Tibial nerve (tissue), 4 donors: ENCODE measurements around the gene EFR3B. TPM values are rescaled to one million over a fixed set of nuclear protein-coding genes. Genes with fewer than 3 reads are reported as not detected.

Experiments
- DNase-seq, 2 donors: peaks; one replicate each; pipeline ENCODE4 v3.0.0-alpha.2; 2019; ENCODE audit warnings: low spot score in 2 of 2
- H3K27ac ChIP-seq, 4 donors: fragments of 200-600 bp; sonication (generic) in 3 of 4; one replicate each; pipeline ENCODE4 v1.5.1; 2017 to 2019; ENCODE audit warnings: mild to moderate bottlenecking in 1 of 4
- H3K27me3 ChIP-seq, 2 donors: fragments of 200-600 bp; sonication (generic) in 1 of 2; one replicate each; pipeline versions ENCODE4 v1.5.1 to v1.6.0; 2017 to 2019
- H3K36me3 ChIP-seq, 3 donors: fragments of 200-600 bp; sonication (generic); one replicate each; pipeline ENCODE4 v1.5.1; 2018 to 2019
- H3K4me1 ChIP-seq, 4 donors: fragments of 200-600 bp; sonication (generic) in 3 of 4; one replicate each; pipeline ENCODE4 v1.5.1; 2017 to 2019
- H3K4me3 ChIP-seq, 4 donors: fragments of 200-600 bp; sonication (generic) in 3 of 4; one replicate each; pipeline ENCODE4 v1.5.1; 2017 to 2019; ENCODE audit warnings: mild to moderate bottlenecking in 1 of 4, moderate library complexity in 1 of 4
- H3K9me3 ChIP-seq, 4 donors: fragments of 200-600 bp; sonication (generic) in 3 of 4; one replicate each; pipeline ENCODE4 v1.5.1; 2017 to 2019
- EP300 ChIP-seq, 2 donors: sonication (generic); formaldehyde crosslinking; IDR thresholded peaks; one replicate each; pipeline ENCODE4 v1.6.1; 2017; ENCODE audit warnings: antibody characterized with exemption in 2 of 2, mild to moderate bottlenecking in 1 of 2
- POLR2A ChIP-seq, 2 donors: fragments of 450-650 bp; IDR thresholded peaks; one replicate each; pipeline ENCODE4 v1.6.1; 2017; ENCODE audit warnings: antibody characterized with exemption in 2 of 2, mild to moderate bottlenecking in 2 of 2, moderate library complexity in 2 of 2
- WGBS, 2 donors: methylation state at CpG; one replicate each; pipeline ENCODE4 v1.1.5; 2018; 5-methylcytosine and 5-hydroxymethylcytosine counted together
- total RNA-seq, 4 donors: library from RNA; depleted of rRNA; stranded (reverse); fragments of >200 nt; gene quantifications; one replicate each; pipeline ENCODE4 v1.1.0, GENCODE V29; 2016
- TF ChIP-seq, protein P1 (sequence below), 5 experiments: fragments of 200-600 bp in 3 of 5; fragments of 450-650 bp in 2 of 5; sonication (generic) in 3 of 5; IDR thresholded peaks; one replicate each; pipeline ENCODE4 v1.5.1; 2016 to 2019; ENCODE audit warnings: antibody characterized with exemption in 5 of 5, mild to moderate bottlenecking in 3 of 5, moderate library complexity in 2 of 5

EFR3B gene
- total RNA-seq, 4 donors from 2014 or later, result 5.4 to 7.1 (median 5.7) TPM

DNA sequence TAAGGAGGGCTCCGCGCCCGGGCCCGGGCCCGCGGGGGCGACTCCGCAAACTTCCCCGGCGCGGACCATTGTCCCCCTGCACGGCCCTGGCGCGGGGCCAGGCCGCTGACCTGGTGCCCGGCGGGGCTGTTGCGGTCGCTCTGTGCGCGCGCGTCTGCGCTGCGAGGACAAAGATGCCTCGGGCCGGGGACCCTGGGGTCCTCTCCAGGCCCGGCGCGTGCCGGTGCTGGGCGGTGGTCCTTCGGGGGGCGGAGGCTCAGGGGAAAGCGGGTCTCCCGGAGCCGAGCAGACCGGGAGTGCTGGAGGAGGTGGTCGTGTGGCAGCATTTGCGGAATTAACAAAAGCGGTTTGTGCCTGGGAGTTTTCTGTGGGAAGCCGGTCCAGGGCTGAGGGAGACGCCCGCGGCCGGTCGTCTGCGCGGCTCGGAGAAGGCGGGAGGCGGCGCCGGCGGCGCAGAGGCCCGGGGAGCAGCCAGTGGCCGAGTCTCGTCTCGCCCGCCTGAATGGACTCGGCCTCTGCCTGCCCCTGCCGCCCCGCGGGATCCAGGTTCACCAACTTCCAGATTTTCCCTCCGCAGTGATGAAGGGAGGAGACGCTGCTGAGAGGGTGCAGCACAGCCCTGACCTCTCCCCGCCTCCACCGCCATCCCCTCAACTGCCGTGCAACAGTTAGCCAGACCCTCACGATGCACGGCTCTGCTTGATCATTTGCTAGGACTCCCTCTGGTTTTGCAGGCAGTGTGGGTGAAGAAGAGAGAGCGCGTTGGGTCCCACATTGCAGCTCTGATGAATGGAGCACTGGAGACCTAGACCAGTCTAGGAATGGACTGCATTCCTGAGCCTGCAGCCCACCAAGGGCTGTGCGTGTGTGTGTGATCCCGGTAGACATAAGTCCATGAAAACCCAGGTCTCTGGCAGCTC, 705 bp downstream of the EFR3B start:
- no peak for DNase-seq
- Histone ChIP-seq H3K4me3 (peak overlapping the region; percentile 74 to 92 (median 86)), H3K9me3 (no peaks in the 10 kb centered on the region), H3K4me1 (peaks cover 0 to 23% (median 12%) of the 10 kb centered on the region in 4 donors), H3K36me3 (no peaks in the 10 kb centered on the region), H3K27me3 (no peaks in the 10 kb centered on the region), H3K27ac (peak overlapping the region; percentile 52 to 89 (median 76))
- TF ChIP-seq, protein P1, sequence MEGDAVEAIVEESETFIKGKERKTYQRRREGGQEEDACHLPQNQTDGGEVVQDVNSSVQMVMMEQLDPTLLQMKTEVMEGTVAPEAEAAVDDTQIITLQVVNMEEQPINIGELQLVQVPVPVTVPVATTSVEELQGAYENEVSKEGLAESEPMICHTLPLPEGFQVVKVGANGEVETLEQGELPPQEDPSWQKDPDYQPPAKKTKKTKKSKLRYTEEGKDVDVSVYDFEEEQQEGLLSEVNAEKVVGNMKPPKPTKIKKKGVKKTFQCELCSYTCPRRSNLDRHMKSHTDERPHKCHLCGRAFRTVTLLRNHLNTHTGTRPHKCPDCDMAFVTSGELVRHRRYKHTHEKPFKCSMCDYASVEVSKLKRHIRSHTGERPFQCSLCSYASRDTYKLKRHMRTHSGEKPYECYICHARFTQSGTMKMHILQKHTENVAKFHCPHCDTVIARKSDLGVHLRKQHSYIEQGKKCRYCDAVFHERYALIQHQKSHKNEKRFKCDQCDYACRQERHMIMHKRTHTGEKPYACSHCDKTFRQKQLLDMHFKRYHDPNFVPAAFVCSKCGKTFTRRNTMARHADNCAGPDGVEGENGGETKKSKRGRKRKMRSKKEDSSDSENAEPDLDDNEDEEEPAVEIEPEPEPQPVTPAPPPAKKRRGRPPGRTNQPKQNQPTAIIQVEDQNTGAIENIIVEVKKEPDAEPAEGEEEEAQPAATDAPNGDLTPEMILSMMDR (IDR thresholded peaks at IDR 0.05), result no peak
- TF ChIP-seq EP300 (IDR thresholded peaks at IDR 0.05) (no peak), POLR2A (IDR thresholded peaks at IDR 0.05) (peak in 1 of 2 donors; percentile 9)
- WGBS, 2 donors, result 1% methylated on average over 40 to 44 of the region's 76 CpGs

DNA sequence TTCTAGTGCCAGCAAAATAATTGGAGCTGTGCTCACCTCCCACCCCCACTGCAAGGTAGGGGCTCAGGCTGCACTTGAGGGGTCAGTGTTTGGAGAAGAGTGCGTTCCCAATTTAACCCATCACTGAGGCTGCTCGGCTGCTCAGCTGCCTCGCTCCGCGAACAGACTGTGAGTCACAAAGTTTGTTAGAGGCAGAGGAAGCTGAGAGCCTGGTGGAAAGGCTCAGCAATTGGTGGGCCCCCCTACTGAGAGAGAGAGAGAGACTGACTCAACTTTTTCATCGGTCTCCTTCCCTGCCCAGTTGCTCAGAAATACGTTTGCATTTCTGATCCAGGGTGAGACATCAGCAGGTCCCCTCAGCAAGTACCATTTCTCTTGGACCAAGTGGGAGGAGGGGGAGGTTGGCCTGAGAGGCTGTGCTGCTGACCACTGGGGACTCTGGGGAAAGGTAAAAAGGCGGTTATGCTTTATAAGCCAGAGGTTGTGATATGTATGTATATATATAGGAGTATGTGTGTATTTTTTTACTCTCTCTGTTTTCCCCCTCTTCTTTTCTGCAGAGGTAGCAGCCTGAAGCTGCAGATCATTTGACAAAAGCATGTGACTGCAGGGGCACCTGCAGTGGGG, 1.5 kb downstream of the EFR3B start:
- no peaks in the 10 kb centered on the region for H3K36me3 ChIP-seq
- peaks cover 0 to 23% (median 12%) of the 10 kb centered on the region in 4 donors for H3K4me1 ChIP-seq
- no peaks in the 10 kb centered on the region for H3K9me3 ChIP-seq
- DNase-seq, result no peak
- WGBS, 2 donors, result 37 to 42% methylated on average over 8 of the region's 8 CpGs
- H3K27me3 ChIP-seq, result no peaks in the 10 kb centered on the region
- H3K27ac ChIP-seq, result peak overlapping the region in 2 of 4 donors; percentile 81 to 89
- peak overlapping the region; percentile 74 to 92 (median 86) for H3K4me3 ChIP-seq
- TF ChIP-seq POLR2A (IDR thresholded peaks at IDR 0.05) (no peak), EP300 (IDR thresholded peaks at IDR 0.05) (no peak)
- TF ChIP-seq, protein P1 (IDR thresholded peaks at IDR 0.05), result no peak

DNA sequence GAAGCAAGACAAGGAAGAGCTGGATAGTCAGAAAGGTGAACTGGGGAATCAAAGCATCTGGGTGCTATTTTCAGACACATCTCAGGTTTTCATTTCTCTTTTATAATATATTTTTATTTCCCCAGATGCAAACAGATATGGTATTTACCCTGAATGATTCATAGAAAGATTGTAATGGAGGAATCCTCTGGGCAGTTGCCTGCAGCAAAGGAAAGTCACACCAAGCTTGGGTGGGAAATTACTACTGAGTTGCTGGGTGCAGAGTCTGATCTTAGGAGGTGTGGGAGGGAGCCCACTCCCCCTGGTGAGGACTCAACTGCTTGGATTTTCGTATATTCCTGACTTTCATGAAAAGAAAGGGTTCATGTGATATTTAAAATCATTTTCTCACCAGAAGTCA, 2.1 kb downstream of the EFR3B start:
- no peak for DNase-seq
- H3K9me3 ChIP-seq, result no peaks in the 10 kb centered on the region
- peaks cover 0 to 23% (median 12%) of the 10 kb centered on the region in 4 donors for H3K4me1 ChIP-seq
- no peak overlapping the region for H3K27ac ChIP-seq
- WGBS, 2 donors, result 76 to 88% methylated on average over 1 of the region's 1 CpG
- no peaks in the 10 kb centered on the region for H3K27me3 ChIP-seq
- TF ChIP-seq EP300 (IDR thresholded peaks at IDR 0.05) (no peak), POLR2A (IDR thresholded peaks at IDR 0.05) (no peak)
- TF ChIP-seq, protein P1 (IDR thresholded peaks at IDR 0.05), result no peak
- no peak overlapping the region for H3K4me3 ChIP-seq
- no peaks in the 10 kb centered on the region for H3K36me3 ChIP-seq

GRCh38 chr2:25044990-25045389, 3.1 kb downstream of the EFR3B start:
- no peaks in the 10 kb centered on the region for H3K36me3 ChIP-seq
- no peaks in the 10 kb centered on the region for H3K9me3 ChIP-seq
- TF ChIP-seq EP300 (IDR thresholded peaks at IDR 0.05) (no peak), POLR2A (IDR thresholded peaks at IDR 0.05) (no peak)
- TF ChIP-seq, protein P1 (IDR thresholded peaks at IDR 0.05), result no peak
- H3K27me3 ChIP-seq, result no peaks in the 10 kb centered on the region
- no peak overlapping the region for H3K27ac ChIP-seq
- no peak for DNase-seq
- H3K4me3 ChIP-seq, result no peak overlapping the region
- peaks cover 0 to 23% (median 12%) of the 10 kb centered on the region in 4 donors for H3K4me1 ChIP-seq
- 64 to 69% methylated on average over 6 of the region's 6 CpGs for WGBS, 2 donors

- H3K27me3 ChIP-seq, result no peaks in the 10 kb centered on the region
- TF ChIP-seq, protein P1 (IDR thresholded peaks at IDR 0.05), result no peak
- TF ChIP-seq POLR2A (IDR thresholded peaks at IDR 0.05) (no peak), EP300 (IDR thresholded peaks at IDR 0.05) (no peak)
- peaks cover 0 to 4% (median 0%) of the 10 kb centered on the region in 4 donors for H3K4me1 ChIP-seq
- H3K27ac ChIP-seq, result no peak overlapping the region
- H3K9me3 ChIP-seq, result no peaks in the 10 kb centered on the region
- no peak for DNase-seq
- H3K4me3 ChIP-seq, result no peak overlapping the region
- WGBS, 2 donors, result 88 to 96% methylated on average over 4 of the region's 4 CpGs
- H3K36me3 ChIP-seq, result no peaks in the 10 kb centered on the region
Measured at GRCh38 chr2:25049422-25049821, 7.5 kb downstream of the EFR3B start.
